Adipose tissue (tissue), 3 donors: ENCODE data around the gene DYDC2. TPM values are rescaled to one million over a fixed set of nuclear protein-coding genes. Genes with fewer than 3 reads are reported as not detected.
"Not testable (repeated sequence)": the region's sequence is repeated elsewhere in the genome, so short reads cannot be mapped to it uniquely, and the experiment has no call there.

Experiments used
- H3K27ac ChIP-seq: one replicate; pipeline ENCODE4 v1.5.1; 2013; ENCODE audit warnings: low read depth, low read length
- WGBS, 3 donors: extraction: QIAGEN DNeasy Blood & Tissue Kit; methylation state at CpG; one replicate each; pipeline ENCODE4 v1.1.7; 2013; 5-methylcytosine and 5-hydroxymethylcytosine counted together
- polyA plus RNA-seq, 3 donors: library from polyadenylated mRNA; stranded (reverse); fragments of 200-250 nt; gene quantifications; one replicate each; pipeline ENCODE4 v1.2.3, GENCODE V29; 2013
- donor health status: healthy with polysubstance abuse.
- donor health status: Bipolar disorder and iron deficiency.
- donor health status: healthy.

DYDC2 gene
- polyA plus RNA-seq, 3 donors, result 0.07 TPM; not detected in 2

GRCh38 chr10:80358925-80359324, 2.3 kb downstream of the DYDC2 start:
- H3K27ac ChIP-seq, result not testable (repeated sequence)
- 31 to 69% (median 40%) methylated on average over 2 of the region's 2 CpGs for WGBS, 3 donors

GRCh38 chr10:80359644-80360043, 3.1 kb downstream of the DYDC2 start:
- no peak overlapping the region for H3K27ac ChIP-seq
- 95 to 96% (median 95%) methylated on average over 22 of the region's 22 CpGs for WGBS, 3 donors

- 0 to 32% (median 0%) methylated on average over 1 of the region's 1 CpG for WGBS, 3 donors
Measured at GRCh38 chr10:80365510-80365909, 8.9 kb downstream of the DYDC2 start.

GRCh38 chr10:80371467-80371866, 14.9 kb downstream of the DYDC2 start:
- WGBS, 3 donors, result 73 to 89% (median 79%) methylated on average over 6 of the region's 6 CpGs
- no peak overlapping the region for H3K27ac ChIP-seq

More at GRCh38 chr10:80365510-80365909, 8.9 kb downstream of the DYDC2 start:
- H3K27ac ChIP-seq, result no peak overlapping the region

GRCh38 chr10:80372675-80373074, 16.1 kb downstream of the DYDC2 start:
- H3K27ac ChIP-seq, result no peak overlapping the region
- WGBS, 3 donors, result 74 to 86% (median 85%) methylated on average over 5 of the region's 5 CpGs

GRCh38 chr10:80373502-80373901, 16.9 kb downstream of the DYDC2 start:
- H3K27ac ChIP-seq, result no peak overlapping the region
- 39 to 70% (median 66%) methylated on average over 2 of the region's 2 CpGs for WGBS, 3 donors

- 28 to 73% (median 45%) methylated on average over 3 of the region's 3 CpGs for WGBS, 3 donors
- no peak overlapping the region for H3K27ac ChIP-seq
Measured at GRCh38 chr10:80379701-80380100, 23.1 kb downstream of the DYDC2 start.

GRCh38 chr10:80380185-80380584, 23.6 kb downstream of the DYDC2 start:
- 85 to 94% (median 90%) methylated on average over 4 of the region's 4 CpGs for WGBS, 3 donors
- no peak overlapping the region for H3K27ac ChIP-seq

GRCh38 chr10:80382989-80383388, 26.4 kb downstream of the DYDC2 start:
- WGBS, 3 donors, result 10 to 15% (median 12%) methylated on average over 4 of the region's 4 CpGs
- H3K27ac ChIP-seq, result no peak overlapping the region

- no peak overlapping the region for H3K27ac ChIP-seq
- WGBS, 3 donors, result 63 to 90% (median 82%) methylated on average over 8 to 9 of the region's 9 CpGs
Measured at GRCh38 chr10:80390740-80391139, 34.2 kb downstream of the DYDC2 start.

- 60 to 83% (median 62%) methylated on average over 6 of the region's 6 CpGs for WGBS, 3 donors
- H3K27ac ChIP-seq, result no peak overlapping the region
Measured at GRCh38 chr10:80392250-80392649, 35.7 kb downstream of the DYDC2 start.

- H3K27ac ChIP-seq, result no peak overlapping the region
- WGBS, 3 donors, result 76 to 86% (median 78%) methylated on average over 2 of the region's 2 CpGs
Measured at GRCh38 chr10:80394358-80394916, 37.9 kb downstream of the DYDC2 start.

GRCh38 chr10:80397014-80397413, 40.4 kb downstream of the DYDC2 start:
- H3K27ac ChIP-seq, result no peak overlapping the region
- WGBS, 3 donors, result 81 to 92% (median 91%) methylated on average over 2 of the region's 2 CpGs

GRCh38 chr10:80400136-80400804, 43.7 kb downstream of the DYDC2 start:
- WGBS, 3 donors, result 57 to 68% (median 65%) methylated on average over 8 of the region's 8 CpGs
- H3K27ac ChIP-seq, result no peak overlapping the region

GRCh38 chr10:80405035-80405434, 48.5 kb downstream of the DYDC2 start:
- 81 to 89% (median 88%) methylated on average over 1 of the region's 1 CpG for WGBS, 3 donors
- H3K27ac ChIP-seq, result no peak overlapping the region

- no peak overlapping the region for H3K27ac ChIP-seq
- WGBS, 3 donors, result 69 to 78% (median 75%) methylated on average over 4 of the region's 4 CpGs
Measured at GRCh38 chr10:80405626-80406025, 49.0 kb downstream of the DYDC2 start.

- 53 to 74% (median 63%) methylated on average over 4 of the region's 4 CpGs for WGBS, 3 donors
- H3K27ac ChIP-seq, result no peak overlapping the region
Measured at GRCh38 chr10:80406204-80406603, 49.6 kb downstream of the DYDC2 start.

GRCh38 chr10:80407812-80408241, 51.2 kb downstream of the DYDC2 start:
- H3K27ac ChIP-seq, result no peak overlapping the region
- WGBS, 3 donors, result 6 to 18% (median 10%) methylated on average over 16 of the region's 16 CpGs

- 1% methylated on average over 86 to 96 of the region's 96 CpGs for WGBS, 3 donors
- no peak within 1 kb of the TSS for H3K27ac ChIP-seq
Measured at GRCh38 chr10:80408242-80409101, 51.9 kb downstream of the DYDC2 start, which contains the start of gene PRXL2A. Gene PRXL2A (plus strand): TSS chr10:80408551. CDS start chr10:80420468, 11,917 bp downstream.
